Measurements from ENCODE around the gene FLACC1. TPM values are rescaled to one million over a fixed set of nuclear protein-coding genes. Genes with fewer than 3 reads are reported as not detected.

FLACC1 gene
- total RNA-seq, 4 donors from 2014 or later: 2.3 to 5.0 (median 3.4) TPM

DNA sequence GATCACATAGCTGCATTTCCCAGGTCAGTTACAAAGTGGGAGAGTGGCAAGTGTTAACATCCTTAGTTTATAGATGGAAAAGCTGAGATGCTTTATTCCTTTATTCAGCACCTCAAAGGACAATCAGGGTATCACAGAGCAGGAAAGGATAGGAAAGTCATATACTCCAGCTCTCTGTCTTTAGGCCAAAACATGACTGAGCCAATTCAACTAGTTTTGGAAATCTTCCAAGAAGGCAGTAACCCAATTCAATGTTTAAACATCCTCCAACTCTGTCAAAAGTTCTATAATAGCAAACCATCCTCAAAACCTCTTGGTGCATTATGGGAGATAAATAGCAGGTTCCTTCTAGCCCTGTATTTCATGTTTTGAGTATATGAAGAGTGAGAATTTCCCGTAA, 71.6 kb downstream of the FLACC1 start:
- 95 to 97% methylated on average over 1 of the region's 1 CpG for WGBS, 2 donors
- TF ChIP-seq, protein P1, sequence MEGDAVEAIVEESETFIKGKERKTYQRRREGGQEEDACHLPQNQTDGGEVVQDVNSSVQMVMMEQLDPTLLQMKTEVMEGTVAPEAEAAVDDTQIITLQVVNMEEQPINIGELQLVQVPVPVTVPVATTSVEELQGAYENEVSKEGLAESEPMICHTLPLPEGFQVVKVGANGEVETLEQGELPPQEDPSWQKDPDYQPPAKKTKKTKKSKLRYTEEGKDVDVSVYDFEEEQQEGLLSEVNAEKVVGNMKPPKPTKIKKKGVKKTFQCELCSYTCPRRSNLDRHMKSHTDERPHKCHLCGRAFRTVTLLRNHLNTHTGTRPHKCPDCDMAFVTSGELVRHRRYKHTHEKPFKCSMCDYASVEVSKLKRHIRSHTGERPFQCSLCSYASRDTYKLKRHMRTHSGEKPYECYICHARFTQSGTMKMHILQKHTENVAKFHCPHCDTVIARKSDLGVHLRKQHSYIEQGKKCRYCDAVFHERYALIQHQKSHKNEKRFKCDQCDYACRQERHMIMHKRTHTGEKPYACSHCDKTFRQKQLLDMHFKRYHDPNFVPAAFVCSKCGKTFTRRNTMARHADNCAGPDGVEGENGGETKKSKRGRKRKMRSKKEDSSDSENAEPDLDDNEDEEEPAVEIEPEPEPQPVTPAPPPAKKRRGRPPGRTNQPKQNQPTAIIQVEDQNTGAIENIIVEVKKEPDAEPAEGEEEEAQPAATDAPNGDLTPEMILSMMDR (IDR thresholded peaks at IDR 0.05): no peak
- no peak for TF ChIP-seq POLR2A (IDR thresholded peaks at IDR 0.05)
- Histone ChIP-seq H3K27ac (no peak overlapping the region), H3K4me1 (no peaks in the 10 kb centered on the region), H3K36me3 (peaks cover 0 to 7% of the 10 kb centered on the region in 2 donors), H3K9me3 (no peaks in the 10 kb centered on the region), H3K27me3 (no peaks in the 10 kb centered on the region), H3K4me3 (replicated peaks in 1 of 3) (no peak overlapping the region)
- DNase-seq: no peak
- intact Hi-C loops (cut with DNase I): no loop called here

DNA sequence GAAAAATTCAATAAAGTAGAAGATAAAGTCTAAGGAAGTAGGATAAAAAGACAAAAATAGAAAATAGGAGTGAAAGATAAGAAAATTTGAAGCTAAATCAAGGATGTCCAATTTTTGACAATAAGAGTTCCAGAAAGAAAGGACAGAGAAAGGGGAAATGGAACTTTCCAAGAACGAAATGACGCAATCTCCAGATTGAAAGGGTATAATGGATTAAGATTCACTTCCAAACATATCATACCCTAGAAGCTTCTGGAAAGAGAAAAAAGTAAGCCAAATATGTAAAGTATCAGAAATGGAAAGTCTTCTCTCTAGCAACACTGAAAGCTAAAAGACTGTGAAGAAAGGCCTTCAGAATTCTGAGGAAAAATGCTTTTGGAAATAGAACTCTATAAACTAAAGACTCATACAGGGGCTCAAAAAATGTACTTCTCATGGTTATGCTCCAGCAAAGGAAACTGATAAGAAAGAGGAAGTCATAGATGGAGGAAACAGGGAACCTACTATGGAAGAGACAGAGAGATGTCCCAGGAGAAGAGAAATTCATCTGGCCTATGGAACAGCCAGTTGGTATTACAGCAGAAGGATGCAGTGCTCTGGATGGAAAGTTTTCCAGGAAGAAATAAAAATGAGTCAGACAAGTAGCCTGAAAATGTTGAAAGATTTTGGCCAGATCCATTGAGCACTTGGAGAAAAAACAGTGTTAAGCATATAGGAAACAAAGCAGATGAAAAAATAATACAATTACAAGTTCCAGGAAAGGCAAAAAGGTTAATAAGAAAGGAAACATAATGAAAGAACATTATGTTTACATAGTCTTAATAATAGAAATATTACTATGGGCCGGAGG, 76.7 kb downstream of the FLACC1 start:
- Histone ChIP-seq H3K4me3 (replicated peaks in 1 of 3) (no peak overlapping the region), H3K4me1 (no peaks in the 10 kb centered on the region), H3K27me3 (no peaks in the 10 kb centered on the region), H3K36me3 (peaks cover 4 to 16% of the 10 kb centered on the region in 2 donors), H3K9me3 (no peaks in the 10 kb centered on the region), H3K27ac (no peak overlapping the region)
- intact Hi-C loops (cut with DNase I): no loop called here
- DNase-seq: no peak
- TF ChIP-seq POLR2A (IDR thresholded peaks at IDR 0.05): no peak
- TF ChIP-seq, protein P1 (IDR thresholded peaks at IDR 0.05): no peak
- WGBS, 2 donors: 90 to 94% methylated on average over 3 of the region's 3 CpGs

DNA sequence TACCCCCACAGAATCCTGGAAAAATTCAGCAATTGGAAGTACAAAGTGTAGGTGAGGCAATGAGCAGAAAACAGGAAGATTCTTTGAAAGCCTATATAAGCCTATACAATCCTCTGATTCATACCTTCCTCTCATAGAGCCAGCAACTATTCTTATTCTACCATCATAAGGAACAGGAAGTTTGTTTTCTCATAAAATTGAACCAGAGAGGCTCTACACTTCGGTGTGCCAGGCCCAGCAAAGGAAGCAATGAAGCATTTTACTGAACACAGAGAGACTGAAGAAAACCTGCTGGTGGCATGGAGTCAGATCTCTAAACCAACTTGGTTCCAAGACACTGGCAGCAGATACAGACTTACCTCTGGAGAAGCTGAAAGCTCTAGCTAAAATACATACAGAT, 78.1 kb downstream of the FLACC1 start:
- no peaks in the 10 kb centered on the region for H3K9me3 ChIP-seq
- WGBS, 2 donors: 70 to 87% methylated on average over 1 of the region's 1 CpG
- H3K36me3 ChIP-seq: peaks cover 8 to 20% of the 10 kb centered on the region in 2 donors
- no peaks in the 10 kb centered on the region for H3K27me3 ChIP-seq
- intact Hi-C loops (cut with DNase I): no loop called here
- H3K27ac ChIP-seq: no peak overlapping the region
- H3K4me3 ChIP-seq (replicated peaks in 1 of 3): no peak overlapping the region
- no peaks in the 10 kb centered on the region for H3K4me1 ChIP-seq
- DNase-seq: no peak
- no peak for TF ChIP-seq POLR2A (IDR thresholded peaks at IDR 0.05)
- TF ChIP-seq, protein P1 (IDR thresholded peaks at IDR 0.05): no peak

DNA sequence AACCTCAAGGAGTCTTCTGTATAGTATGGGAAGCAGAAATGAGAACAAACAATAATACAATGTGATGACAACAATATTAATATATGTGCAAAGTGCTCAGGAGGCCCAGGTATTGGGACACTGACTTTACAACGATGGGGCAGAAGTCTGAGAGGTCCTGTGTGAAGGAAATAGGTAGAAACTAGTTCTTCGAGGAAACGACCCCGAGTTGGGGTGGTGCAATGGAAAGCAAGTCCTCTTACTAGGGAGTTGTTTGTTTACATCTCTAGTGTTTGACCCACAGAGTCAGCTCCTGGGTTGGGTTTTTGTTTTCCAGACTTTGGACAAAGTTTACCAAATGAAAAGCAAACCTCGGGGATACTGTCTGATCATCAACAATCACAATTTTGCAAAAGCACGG, 80.6 kb downstream of the FLACC1 start:
- 88 to 92% methylated on average over 6 of the region's 6 CpGs for WGBS, 2 donors
- no peaks in the 10 kb centered on the region for H3K27me3 ChIP-seq
- intact Hi-C loops (cut with DNase I): no loop called here
- H3K27ac ChIP-seq: no peak overlapping the region
- DNase-seq: no peak
- H3K4me1 ChIP-seq: no peaks in the 10 kb centered on the region
- TF ChIP-seq, protein P1 (IDR thresholded peaks at IDR 0.05): no peak
- TF ChIP-seq POLR2A (IDR thresholded peaks at IDR 0.05): no peak
- H3K4me3 ChIP-seq (replicated peaks in 1 of 3): no peak overlapping the region
- peaks cover 13 to 29% of the 10 kb centered on the region in 2 donors for H3K36me3 ChIP-seq
- H3K9me3 ChIP-seq: no peaks in the 10 kb centered on the region

DNA sequence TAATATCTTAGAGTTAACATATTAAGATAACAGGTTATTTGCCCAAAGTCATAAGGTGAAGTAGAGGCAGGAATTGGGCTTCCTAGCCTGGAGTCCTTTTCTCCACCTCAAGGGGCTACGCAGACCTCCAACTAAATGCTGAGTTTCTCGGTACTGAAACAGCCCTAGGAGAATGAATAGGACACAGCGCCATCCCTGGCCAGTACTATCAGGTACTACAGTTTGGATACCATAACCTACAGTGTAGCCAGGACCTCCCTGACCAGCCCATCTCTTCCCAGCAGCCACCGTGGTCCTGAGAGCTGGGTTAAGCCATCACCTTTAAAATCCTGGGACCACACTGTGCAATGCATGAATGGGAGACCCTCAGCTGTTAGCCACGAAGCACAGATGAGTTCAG, 81.2 kb downstream of the FLACC1 start:
- WGBS, 2 donors: 71 to 76% methylated on average over 4 to 5 of the region's 5 CpGs
- Histone ChIP-seq H3K27ac (no peak overlapping the region), H3K36me3 (peaks cover 13 to 29% of the 10 kb centered on the region in 2 donors)

More for the DNA sequence above, 81.2 kb downstream of the FLACC1 start:
- intact Hi-C loops (cut with DNase I): no loop called here
- TF ChIP-seq, protein P1 (IDR thresholded peaks at IDR 0.05): no peak
- no peak for TF ChIP-seq POLR2A (IDR thresholded peaks at IDR 0.05)
- no peak overlapping the region for H3K4me3 ChIP-seq (replicated peaks in 1 of 3)
- H3K27me3 ChIP-seq: no peaks in the 10 kb centered on the region
- no peaks in the 10 kb centered on the region for H3K9me3 ChIP-seq
- DNase-seq: no peak
- H3K4me1 ChIP-seq: no peaks in the 10 kb centered on the region
